Epithelial cell of prostate (primary cell): ENCODE data around the gene CHML.

Source experiments
- DNase-seq: peaks from one replicate; pipeline ENCODE4 v3.0.0-alpha.2; 2011; ENCODE audit warnings: low read depth, low spot score
- H3K27ac ChIP-seq: fragments of 450-650 bp; 2 replicates; pipeline ENCODE4 v1.5.1; 2017; ENCODE audit warnings: mild to moderate bottlenecking

Gene CHML

GRCh38 chr1:241647658-241648057 is 7.5 kb upstream of the CHML start:
- peak overlapping the region; percentile 19 for H3K27ac ChIP-seq
- peak; percentile 39 for DNase-seq

GRCh38 chr1:241646201-241646600 is 6.0 kb upstream of the CHML start:
- H3K27ac ChIP-seq: no peak overlapping the region
- no peak for DNase-seq

- DNase-seq: no peak
- no peak overlapping the region for H3K27ac ChIP-seq
Observed at GRCh38 chr1:241645199-241645598, 5.0 kb upstream of the CHML start.

DNA sequence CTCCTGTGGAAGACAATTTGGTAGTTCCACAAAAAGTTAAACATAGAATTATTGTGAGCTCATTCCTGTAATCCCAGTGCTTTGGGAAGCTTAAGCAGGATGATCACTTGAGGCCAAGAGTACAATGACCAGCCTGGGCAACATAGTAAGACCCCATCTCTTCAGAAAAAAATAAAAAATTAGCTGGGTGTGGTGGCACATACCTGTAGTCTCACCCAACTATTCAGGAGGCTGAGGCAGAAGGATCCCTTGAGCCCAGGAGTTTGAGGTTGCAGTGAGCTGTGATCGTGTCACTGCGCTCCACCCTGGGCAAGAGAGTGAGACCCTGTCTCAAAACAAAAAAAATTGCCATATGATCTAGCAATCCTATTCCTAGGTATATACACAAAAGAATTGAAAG is 4.1 kb upstream of the CHML start:
- H3K27ac ChIP-seq: no peak overlapping the region
- no peak for DNase-seq

DNA sequence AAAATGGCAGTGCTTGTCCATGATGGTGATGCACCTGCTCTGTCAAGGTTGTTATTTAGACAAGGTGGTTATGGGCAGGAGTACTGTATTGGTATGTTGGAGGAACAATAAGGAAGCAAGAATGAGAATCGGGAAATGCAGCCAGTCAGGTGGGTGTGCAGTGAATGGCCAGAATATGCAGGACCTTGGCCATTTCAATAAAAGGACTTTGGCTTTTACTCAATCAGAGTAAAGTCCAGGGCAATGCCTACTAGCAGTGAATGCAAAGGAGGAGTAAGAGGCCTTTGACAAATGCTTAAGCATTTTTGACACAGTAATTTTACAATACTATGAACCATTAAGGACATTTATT is 2.4 kb upstream of the CHML start:
- no peak overlapping the region for H3K27ac ChIP-seq
- DNase-seq: no peak

DNA sequence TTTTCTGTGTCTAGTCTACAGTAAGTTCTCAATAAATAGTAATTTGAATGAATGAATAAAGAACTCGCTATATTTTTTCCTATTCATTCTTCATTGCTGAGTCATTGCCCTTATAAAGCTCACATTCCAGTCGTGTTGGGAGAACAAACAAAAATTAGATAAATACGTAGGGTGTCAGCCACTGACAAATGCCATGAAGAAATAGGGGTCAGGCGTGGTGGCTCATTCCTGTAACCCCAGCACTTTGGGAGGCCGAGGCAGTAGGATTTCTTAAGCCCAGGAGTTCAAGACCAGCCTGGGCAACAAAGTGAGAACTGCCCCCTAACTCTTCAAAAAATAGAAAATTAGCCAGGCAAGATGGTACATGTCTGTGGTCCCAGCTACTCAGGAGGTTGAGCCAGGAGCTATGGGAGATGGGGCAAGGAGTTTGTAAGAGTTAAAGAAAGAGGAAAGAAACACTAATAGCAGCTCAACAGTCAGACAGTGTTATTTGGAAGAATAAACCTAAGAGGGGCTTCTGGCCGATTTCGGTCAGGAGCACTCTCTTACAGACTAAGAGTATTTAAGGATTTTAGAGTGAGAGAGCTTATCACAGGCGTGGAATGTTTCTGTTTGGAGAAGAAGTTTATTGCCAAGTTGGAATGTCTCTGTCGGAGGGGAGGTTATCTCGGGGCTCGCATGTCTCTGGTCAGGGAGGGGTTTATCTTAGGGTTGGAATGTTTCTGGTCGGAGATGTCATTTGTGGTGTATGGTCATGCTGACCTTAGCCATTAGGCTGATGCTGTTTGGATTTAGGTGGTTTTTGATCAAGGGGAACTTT is 1.8 kb upstream of the CHML start:
- DNase-seq: no peak
- H3K27ac ChIP-seq: peak overlapping the region; percentile 66

- DNase-seq: no peak
Observed at GRCh38 chr1:241640867-241641622, 876 bp upstream of the CHML start.

DNA sequence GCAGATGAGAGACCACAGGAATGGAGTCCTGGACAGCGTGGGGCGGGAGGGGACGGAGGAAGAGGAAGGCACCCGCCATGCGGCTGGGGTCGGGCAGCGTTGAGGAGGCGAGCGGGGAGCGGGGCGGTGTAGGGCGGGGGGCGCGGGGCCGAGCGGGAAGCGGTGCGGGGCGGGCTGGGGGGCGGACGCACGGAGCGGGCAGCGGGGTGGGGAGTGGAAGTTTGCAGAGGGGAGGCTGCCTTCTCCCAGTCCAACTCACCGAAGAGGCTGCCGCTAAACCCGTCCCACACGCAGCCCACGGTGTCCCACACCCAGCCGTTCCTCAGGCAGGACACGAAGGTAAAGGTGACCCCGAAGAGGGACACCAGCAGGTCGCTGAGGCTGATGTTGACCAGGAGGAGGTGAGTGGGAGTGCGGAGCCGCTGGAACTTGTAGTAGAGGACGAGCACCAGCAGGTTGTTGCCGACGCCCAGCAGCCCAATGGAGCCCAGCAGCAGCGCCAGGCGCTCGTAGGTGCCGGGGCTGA is 483 bp downstream of the CHML start:
- no peak for DNase-seq
- H3K27ac ChIP-seq: peak overlapping the region; percentile 66

More at GRCh38 chr1:241640867-241641622, 876 bp upstream of the CHML start:
- peak overlapping the region; percentile 66 for H3K27ac ChIP-seq

DNA sequence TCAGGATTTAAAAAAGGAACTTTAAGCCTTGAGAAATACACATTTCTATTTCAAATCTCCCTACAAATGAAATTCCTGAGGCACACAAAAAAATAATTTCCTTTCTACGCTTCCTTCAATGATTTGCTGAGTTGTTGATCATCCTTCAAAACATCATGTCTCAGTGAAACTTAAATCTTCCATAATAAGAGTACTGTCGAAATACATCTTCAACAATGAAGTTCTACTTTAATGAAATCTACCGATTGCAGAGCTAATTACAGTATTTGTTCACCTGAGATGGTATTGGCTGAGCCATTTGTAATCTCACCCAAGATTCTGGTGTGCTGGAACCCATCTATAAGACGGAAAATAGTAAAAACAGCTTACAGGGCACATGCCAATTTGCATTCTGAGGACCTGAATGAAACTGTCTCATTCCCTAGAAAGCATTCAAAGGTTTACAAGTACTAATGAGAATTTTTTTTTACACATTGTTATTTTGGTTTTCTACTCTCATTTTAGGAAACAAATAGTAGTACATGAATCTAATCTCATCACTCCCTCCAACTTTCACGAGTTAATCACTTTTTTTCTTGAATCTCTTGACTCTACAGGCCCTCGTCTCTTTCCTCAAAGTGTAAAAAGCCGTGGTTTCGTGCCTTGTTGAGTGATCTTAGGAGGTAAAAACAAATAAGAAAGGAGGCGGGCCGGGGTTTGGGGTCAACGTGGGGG is 1.1 kb downstream of the CHML start:
- DNase-seq: no peak
- H3K27ac ChIP-seq: peak overlapping the region; percentile 66

GRCh38 chr1:241638099-241638682 is 2.0 kb downstream of the CHML start:
- no peak for DNase-seq
- peak overlapping the region; percentile 66 for H3K27ac ChIP-seq

DNA sequence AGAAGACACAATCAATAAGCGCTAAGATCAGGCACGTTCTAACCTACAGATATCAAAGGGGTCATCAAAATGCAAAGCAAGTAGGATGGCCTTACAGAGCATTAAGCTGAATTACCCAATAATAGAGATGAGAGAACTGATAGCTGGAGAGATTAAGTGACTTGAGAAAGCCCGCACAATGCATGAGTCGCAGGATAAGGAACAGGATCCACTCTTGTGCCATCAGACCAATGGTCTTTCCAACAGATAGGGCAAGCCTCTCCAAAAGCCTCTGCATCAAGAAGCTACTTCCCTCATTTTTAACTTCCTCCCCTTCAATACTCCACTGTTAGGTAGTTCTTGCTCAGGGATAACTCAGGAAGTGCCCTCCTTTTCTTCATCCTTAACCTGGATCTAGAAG is 2.6 kb downstream of the CHML start:
- peak overlapping the region; percentile 4 for H3K27ac ChIP-seq
- no peak for DNase-seq

DNA sequence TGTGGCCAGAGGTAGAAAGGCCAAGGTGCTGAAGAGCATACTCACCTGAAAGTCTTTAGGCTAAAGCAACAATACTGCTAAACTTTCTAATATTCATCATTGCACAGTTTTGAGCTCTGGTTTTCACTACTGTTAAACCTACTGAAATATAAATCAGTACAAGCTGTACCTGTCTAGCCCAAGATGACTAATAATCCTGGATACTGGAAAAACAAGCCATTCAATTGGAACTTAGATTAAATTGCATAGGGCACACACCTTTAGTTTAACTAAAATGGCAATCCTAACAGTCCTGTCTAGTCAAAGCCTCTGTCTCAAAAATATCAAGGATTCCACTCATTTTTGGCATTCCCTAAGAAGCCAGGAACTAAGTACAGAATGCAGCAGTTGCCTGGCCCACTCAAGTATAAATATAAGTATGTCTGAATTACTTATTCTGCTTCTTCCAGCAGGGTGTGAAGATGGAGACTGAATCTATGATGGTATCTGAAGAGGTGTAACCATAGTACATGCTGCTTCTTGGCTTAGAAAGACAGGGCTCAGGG is 3.1 kb downstream of the CHML start:
- DNase-seq: no peak
- H3K27ac ChIP-seq: peak overlapping the region; percentile 4

DNA sequence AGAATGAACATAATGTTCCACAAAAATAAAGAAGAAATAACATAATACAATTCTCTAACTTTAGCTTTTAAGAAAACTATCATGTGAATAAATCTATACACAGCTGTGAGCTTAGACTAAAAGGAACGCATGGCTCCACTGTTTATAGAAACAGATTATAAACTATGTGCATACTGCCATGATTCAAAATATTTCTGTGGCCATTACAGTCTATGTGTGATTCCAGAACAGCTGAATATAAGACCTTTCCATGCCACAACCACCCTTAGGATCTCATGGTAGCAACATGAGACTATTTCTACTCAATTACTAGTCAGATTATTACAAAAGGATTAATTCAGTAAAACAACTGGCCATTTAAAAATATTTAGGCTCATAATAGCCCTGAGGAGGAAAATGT is 3.9 kb downstream of the CHML start:
- H3K27ac ChIP-seq: no peak overlapping the region
- DNase-seq: no peak

DNA sequence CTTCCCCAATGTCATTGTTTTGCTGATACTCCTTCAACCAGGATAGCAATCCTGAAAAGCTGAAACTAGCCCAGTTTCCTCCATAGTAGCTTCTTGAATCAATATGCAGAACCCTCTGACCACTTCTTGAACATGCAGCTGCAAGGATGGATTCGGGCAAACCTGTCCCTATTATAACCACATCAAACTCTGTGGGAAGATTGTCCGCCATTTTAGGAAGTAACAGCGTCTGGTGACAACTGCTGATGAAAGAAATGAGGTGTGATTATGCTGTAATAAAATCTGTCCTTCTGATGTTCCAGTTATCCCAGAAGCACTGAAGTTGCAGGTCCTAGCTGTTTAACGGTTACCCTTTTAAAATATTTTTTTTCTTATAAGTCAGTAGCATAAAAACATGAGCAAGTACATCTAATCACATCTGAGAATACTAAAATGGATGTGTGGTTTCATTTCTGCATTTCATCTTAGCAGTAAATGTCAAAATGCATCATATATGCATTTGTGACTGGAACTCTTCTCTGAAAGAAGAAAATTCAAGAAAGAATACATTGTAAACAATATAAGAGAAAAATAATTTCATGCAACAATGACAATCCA is 4.5 kb downstream of the CHML start:
- H3K27ac ChIP-seq: no peak overlapping the region
- DNase-seq: no peak

DNA sequence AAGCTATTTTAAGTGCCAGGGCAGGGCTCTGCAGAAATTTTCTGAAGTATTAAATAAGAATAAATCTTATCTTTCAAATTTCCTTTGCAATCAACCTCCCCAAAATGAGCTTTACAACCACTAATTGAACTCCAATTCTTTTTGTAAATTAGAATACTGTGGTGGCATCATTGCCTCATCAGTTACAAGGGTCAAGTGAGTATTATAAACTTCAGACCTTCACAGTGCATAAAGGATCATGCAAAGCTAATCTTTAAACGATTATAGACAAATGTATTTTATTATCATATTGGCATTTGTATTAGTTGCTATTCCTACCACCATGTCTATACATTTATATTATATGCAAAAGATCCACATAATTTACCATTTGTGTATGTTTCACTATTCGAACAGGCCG is 7.2 kb downstream of the CHML start:
- DNase-seq: no peak
- H3K27ac ChIP-seq: no peak overlapping the region

GRCh38 chr1:241631674-241632073 is 8.5 kb downstream of the CHML start:
- H3K27ac ChIP-seq: no peak overlapping the region

DNA sequence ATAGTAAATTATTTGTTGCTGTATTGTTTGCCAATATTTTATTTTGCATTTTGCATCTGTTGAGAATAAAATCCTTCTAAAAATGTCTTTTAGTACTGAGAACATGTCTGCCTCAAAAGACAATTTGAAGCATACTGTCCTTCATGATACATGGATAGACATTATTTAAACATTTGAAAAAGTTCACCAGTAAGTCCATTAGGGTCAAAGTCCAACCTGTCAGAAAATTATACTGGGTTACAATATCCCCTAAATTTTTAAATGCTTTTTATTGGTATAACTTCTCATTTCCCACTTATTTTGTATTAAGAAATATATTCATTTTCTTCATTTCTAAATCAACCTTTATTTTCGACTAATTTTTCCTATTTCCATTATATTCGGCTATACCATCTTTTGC is 9.3 kb downstream of the CHML start:
- no peak for DNase-seq
- no peak overlapping the region for H3K27ac ChIP-seq

More at GRCh38 chr1:241631674-241632073, 8.5 kb downstream of the CHML start:
- DNase-seq: no peak

DNA sequence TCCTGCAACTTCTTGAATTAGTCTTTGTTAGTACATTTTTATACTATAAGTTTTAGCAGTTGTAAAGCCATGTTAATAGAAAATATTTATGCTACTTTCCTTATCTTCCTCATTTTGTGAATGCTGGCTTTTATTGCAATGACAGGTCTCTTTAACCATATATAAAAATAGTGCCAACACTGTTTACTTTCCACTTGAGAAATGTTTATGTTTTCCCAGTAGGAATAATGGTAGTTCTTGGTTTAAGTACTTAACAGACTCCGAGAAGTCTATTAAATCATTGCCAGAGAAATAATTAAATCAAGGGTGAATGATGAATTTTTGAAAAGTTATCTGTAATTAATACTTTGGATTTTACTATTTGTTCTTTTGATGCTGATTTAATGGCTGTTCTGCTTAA is 9.7 kb downstream of the CHML start:
- DNase-seq: no peak
- no peak overlapping the region for H3K27ac ChIP-seq

DNA sequence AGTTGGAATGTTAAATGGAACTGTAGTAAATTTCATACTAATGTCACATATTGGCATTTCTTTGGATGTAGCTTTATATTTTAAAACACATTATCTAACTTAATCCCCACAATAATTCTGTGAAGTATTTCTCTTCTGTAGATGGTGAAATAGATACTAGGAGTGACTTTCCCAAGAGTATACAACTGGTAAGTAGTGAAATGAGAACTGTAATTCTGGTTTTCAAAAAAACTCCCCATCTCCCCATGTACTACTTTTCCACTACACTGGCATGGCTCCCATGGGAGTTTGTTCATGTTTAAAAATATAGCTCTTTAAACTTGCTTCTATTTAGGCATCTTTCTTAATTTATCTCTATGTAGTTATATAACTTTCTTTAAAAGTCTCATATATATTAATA is 10.2 kb downstream of the CHML start:
- DNase-seq: no peak
- H3K27ac ChIP-seq: no peak overlapping the region
